Activated T-cell treated with anti-CD3 and anti-CD28 coated beads for 48 hours (primary cell): ENCODE results near the gene MCU.
"Not testable (repeated sequence)": the region's sequence is repeated elsewhere in the genome, so short reads cannot be mapped to it uniquely, and the experiment has no call there.

ENCODE experiments used
- DNase-seq: peaks from one replicate; pipeline ENCODE4 v3.0.0-alpha.2; 2020; ENCODE audit warnings: low read depth

MCU gene

DNA sequence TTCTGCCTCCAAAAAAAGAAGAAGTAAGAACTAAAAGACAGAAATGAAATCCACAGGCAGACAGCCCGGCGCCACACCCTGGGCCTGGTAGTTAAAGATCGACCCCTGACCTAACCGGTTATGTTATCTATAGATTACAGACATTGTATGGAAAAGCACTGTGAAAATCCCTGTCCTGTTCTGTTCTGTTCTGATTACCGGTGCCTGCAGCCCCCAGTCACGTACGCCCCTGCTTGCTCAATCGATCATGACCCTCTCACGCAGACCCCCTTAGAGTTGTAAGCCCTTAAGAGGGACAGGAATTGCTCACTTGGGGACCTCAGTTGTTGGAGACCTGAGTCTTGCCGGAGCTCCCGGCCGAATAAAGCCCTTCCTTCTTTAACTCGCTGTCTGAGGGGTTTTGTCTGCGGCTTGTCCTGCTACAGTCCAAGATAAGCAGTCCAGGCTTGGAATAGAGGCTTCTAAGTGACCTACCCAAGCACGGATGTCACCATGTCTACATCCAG, 212.1 kb downstream of the MCU start:
- DNase-seq: not testable (repeated sequence)

DNA sequence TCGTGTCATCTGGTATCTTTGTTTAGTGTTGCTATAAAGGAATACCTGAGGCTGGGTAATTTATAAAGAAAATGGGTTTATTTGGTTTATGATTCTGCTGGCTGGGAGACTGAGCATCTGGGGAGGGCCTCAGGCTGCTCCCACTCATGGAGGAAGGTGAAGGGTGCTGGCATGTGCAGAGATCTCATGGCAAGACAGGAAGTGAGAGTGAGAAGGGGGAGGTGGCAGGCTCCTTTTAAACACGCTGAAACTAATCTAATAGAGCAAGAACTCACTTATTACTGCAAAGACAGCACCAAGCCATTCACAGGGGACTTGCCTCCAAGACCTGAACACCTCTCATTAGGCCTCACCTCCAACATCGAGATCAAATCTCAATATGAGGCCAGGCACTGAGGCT, 212.9 kb downstream of the MCU start:
- no peak for DNase-seq

DNA sequence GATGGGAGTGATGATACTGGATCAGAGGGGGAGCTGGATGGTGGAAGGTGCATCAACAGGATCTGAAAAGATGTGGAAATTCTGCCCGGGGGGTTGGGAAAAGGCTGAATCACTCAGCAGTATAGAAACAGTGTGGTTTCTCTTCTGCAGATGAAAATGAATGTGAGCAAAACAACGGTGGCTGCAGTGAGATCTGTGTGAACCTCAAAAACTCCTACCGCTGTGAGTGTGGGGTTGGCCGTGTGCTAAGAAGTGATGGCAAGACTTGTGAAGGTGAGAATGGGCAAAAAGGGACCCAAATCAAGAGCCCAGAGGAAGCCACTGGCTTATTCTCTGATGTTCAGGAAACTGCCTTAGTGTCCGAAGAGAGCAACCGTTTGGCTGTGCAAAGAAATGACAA, 214.5 kb downstream of the MCU start:
- DNase-seq: no peak

DNA sequence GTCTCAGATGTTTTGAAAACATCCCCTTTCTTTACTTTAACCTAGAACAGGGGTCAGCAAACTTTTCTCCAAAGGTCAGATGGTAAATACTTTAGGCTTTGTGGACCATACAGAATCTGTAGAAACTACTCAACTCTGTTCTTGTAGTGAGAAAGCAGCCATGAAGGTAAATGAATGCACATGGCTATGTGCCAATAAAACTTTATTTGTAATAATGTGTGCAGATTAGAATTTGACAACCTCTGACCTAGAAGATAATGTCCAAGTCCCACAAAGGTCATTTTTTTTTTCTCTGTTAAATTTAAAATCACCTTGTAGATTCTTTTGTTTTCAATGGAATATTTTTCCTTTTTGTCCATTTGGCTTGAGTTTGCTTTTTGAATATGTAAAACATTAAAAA, 218.8 kb downstream of the MCU start:
- DNase-seq: no peak

DNA sequence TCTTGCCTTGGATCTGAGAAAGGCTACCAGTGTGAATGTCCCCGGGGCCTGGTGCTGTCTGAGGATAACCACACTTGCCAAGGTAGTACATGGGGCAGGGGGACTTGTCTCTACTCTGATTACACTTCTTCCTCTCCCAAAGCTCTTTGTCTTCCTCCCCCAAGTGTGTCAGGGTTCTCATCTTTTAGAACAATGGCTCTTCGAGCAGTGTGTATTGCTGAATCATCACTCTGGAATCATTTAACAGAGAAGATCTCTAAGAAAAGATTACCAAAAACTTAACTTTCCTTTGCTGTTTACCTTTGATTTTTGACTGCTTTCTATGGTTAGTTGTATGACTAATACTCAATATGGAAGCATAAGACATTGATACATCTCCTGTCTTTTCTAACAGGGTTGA, 219.8 kb downstream of the MCU start:
- DNase-seq: no peak

DNA sequence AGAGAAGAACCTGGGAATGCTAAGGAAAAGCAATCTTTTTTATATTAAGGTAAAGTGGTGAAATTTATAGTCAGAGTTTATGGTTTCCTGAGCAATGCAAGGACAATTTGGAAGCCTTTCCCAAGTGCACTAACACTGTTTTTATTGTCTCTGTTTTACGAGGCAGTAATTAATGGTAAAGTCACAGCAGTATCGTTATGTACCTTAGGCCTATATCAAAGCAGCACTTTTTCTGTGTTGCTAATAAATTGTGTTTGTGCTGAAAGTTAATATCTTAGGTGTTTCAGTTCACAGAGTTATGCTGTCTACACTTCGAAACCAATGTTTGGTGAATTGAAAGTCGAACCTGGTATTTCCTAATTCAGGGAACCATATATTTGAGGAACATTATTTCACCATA, 220.8 kb downstream of the MCU start:
- DNase-seq: no peak

DNA sequence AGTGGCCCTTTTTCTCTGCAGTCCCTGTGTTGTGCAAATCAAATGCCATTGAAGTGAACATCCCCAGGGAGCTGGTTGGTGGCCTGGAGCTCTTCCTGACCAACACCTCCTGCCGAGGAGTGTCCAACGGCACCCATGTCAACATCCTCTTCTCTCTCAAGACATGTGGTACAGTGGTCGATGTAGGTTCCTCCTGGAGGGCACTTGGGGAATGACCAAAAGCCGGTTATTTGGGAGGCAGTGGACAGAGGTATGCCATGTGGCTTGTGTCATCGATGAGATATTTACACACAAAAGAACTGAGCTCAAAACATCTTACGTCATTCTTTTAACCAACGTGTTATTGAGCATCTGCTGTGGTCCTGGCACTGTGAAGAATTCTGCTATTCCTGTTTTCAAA, 221.3 kb downstream of the MCU start:
- DNase-seq: no peak

DNA sequence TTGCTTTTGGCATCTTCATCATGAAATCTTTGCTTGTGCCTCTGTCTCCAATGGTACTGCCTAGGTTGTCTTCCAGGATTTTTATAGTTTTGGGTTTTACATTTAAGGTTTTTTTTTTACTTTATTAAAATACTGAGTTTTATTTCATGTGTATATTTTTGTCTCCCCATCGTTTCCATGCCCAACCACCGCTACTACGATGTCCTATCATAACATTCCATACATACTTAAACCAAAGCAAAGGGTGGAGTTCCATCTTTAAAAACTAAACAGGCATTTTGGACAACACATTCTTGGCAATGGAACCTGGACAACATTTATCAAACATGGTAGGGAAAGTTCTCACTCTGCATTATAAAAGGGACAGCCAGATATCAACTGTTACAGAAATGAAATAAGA, 225.3 kb downstream of the MCU start:
- DNase-seq: not testable (repeated sequence)

DNA sequence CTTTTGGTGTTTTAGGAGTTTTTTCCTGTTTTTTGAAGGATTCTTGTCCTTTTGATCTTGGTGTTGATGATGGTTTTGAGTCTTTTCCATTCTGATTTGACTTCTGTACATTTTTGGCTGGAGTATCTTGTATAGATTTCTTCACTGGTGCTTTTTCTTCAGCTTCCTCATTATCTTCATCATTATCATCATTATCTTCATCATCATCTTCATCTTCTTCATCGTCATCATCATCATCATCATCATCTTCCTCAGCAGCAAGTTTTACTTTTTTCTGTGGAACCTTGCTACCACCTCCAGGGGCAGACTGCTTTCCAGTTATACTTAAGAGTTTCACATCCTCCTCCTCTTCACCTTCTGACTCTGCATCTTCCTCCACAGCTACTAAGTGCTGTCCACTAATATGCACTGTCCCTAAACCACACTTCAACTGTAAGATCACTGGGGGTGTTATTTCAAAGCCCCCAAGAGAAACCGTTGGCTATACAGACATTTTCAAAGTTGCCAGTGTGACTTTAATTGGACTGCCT, 225.9 kb downstream of the MCU start:
- not testable (repeated sequence) for DNase-seq

DNA sequence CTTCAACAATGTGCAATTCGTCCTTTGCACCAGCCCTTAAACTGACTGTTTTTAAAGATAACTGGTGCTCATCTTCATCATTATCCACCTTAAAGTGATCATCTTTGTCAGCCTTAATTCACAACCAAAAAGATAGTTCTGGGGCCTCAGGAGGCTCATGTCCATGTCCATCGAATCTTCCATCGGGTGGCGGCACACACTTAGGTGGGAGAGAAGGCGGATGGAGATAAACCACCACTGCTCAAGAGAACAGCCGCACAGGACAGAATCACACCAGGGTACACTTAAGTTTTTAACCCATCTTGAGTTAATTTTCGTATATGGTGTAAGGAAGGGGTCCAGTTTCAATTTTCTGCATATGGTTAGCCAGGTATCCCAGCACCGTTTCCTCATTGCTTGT, 226.4 kb downstream of the MCU start:
- DNase-seq: no peak

DNA sequence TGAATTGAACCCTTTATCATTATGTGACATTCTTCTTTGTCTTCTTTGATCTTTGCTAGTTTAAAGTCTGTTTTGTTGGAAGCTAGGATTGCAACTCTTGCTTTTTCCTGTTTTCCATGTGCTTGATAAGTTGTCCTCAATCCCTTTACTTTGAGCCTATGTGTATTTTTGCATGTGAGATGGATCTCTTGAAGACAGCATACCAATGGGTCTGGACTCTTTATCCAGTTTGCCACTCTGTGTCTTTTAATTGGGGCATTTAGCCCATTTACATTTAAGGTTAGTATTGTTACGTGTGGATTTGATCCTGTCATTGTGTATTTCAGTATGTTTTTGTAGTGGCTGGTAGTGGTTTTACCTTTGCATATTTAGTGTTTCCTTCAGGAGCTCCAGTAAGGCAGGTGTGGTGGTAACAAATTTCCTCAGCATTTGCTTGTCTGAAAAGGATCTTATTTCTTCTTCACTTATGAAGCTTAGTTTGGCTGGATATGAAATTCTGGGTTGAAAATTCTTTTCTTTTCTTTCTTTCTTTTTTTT, 229.3 kb downstream of the MCU start:
- not testable (repeated sequence) for DNase-seq

DNA sequence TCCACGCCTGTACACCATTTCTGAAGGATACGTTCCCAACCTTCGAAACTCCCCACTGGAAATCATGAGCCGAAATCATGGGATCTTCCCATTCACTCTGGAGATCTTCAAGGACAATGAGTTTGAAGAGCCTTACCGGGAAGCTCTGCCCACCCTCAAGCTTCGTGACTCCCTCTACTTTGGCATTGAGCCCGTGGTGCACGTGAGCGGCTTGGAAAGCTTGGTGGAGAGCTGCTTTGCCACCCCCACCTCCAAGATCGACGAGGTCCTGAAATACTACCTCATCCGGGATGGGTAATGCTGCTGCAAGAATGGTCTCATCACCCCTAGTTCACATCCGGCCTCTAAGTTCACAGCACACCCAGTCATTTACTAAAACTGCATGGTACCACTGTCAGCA, 232.4 kb downstream of the MCU start:
- no peak for DNase-seq

DNA sequence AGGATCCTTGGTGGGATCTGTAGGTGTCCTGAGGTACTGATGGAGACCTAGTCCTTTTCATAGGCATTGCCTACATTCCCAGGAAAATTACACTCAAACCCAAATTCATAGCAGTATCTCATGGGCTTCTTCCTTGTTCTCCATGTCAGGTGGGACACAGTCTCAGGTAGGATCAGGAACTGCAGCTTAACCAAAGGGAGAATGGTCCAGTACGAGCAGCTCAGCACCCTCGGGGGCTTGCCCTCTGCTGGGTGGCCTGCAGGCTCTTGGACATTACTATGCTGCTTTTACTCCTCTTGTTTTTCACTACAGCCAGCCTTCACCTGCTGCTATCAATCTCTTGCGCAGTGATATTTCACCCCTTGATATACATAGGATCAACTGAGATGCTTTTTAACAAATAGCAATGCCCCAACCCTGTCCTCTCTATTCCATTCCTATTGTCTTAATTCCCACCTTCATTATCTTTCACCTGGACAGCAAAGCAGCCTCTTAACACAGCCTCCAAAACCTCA, 234.1 kb downstream of the MCU start:
- no peak for DNase-seq

DNA sequence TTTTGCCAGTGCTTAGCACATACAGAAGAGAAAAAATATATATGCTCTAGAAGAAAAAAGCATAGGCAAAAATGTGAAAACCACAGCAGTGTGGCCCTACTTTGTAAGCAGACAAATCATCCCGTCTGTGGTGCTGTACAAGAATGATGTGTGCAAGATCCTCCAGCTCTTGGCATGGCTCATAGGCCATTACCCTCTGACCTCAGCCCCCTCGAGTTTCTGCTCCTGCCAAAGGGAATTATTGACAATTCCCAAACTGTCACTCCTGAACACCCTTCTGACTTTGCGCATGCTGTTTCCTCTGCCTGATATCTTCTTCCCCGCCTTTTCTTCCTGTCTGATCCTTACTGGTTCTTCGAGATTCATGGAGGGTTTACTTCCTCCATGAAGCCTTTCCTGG, 235.5 kb downstream of the MCU start:
- no peak for DNase-seq

DNA sequence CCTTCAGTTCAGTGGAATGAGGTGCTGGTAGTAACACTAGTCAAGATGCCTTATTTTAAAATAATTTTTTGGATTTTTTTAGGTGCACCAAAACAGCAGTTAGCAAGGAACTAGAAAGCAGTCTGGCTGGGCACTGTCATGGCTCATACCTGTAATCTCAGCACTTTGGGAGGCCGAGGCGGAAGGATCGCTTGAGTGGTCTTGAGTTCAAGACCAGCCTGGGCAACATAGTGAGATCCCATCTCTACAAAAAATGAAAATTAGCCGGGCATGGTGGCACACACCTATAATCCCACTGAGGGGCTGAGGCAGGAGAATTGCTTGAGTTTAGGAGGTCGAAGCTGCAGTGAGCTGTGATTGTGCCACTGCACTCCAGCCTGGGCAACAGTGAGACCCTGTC, 236.9 kb downstream of the MCU start:
- no peak for DNase-seq

DNA sequence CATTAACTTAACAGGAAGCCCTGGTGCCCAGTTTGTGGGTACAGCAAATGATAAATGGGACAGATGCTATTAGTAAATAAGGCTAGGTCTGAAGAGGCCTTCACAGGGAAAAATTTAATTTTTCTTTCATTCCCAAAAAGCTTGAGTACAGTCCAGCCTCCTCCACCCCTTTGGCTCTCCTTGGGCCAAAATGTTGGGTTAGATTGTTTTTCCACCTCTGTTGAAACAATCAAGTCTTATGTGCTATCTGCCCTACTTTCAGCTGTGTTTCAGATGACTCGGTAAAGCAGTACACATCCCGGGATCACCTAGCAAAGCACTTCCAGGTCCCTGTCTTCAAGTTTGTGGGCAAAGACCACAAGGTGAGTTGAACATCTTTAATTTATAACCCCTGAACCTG, 238.3 kb downstream of the MCU start:
- DNase-seq: no peak

DNA sequence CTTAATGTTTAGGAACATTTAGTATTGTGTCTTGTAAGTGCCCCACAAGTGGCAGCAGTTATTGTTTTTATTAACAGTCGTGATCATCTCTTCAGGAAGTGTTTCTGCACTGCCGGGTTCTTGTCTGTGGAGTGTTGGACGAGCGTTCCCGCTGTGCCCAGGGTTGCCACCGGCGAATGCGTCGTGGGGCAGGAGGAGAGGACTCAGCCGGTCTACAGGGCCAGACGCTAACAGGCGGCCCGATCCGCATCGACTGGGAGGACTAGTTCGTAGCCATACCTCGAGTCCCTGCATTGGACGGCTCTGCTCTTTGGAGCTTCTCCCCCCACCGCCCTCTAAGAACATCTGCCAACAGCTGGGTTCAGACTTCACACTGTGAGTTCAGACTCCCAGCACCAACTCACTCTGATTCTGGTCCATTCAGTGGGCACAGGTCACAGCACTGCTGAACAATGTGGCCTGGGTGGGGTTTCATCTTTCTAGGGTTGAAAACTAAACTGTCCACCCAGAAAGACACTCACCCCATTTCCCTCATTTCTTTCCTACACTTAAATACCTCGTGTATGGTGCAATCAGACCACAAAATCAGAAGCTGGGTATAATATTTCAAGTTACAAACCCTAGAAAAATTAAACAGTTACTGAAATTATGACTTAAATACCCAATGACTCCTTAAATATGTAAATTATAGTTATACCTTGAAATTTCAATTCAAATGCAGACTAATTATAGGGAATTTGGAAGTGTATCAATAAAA, 240.5 kb downstream of the MCU start:
- no peak for DNase-seq

DNA sequence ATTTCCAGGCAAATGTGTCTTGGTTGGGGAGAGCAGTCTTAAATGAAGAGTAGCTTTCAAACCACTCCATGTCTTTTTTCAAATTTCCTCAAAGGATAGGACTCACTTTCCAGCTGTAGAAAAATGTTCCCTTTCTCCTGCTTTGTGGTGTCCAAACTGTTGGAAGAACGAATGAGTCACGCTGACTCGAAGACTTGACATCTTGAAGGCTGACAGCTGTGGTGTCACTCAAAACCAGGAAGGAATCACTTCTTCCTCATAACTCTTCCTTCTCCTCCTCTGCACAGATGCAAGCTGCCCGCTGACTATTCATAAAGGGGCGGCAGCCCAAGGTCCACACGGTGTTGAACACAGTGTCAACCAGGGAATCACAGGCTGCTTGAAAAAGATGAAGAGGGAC, 243.4 kb downstream of the MCU start:
- DNase-seq: no peak
